Trophoblast cell (in vitro differentiated cells and primary cell): ENCODE measurements around the gene CASP2.

Experiments
- DNase-seq, 2 donors: peaks; one replicate each; pipeline ENCODE4 v3.0.0-alpha.2; 2016
- H2AFZ ChIP-seq: 2 replicates; pipeline ENCODE4 v1.6.1; 2013; ENCODE audit warnings: low read length, moderate library complexity, mild to moderate bottlenecking; ENCODE audit not compliant: insufficient read depth, poor library complexity
- H2AK5ac ChIP-seq: 2 replicates; pipeline ENCODE4 v1.6.1; 2013; ENCODE audit warnings: mild to moderate bottlenecking, low read length
- H2BK120ac ChIP-seq: 2 replicates; pipeline ENCODE4 v1.6.1; 2013; ENCODE audit warnings: low read length, mild to moderate bottlenecking, moderate library complexity; ENCODE audit not compliant: insufficient read depth, poor library complexity
- H2BK12ac ChIP-seq: 2 replicates; pipeline ENCODE4 v1.6.1; 2013; ENCODE audit warnings: mild to moderate bottlenecking, low read length, moderate library complexity
- H2BK5ac ChIP-seq: 2 replicates; pipeline ENCODE4 v1.6.1; 2013; ENCODE audit warnings: low read length, low read depth, moderate library complexity, mild to moderate bottlenecking; ENCODE audit not compliant: poor library complexity
- H3K14ac ChIP-seq: 2 replicates; pipeline ENCODE4 v1.6.1; 2013; ENCODE audit warnings: mild to moderate bottlenecking, low read length
- H3K18ac ChIP-seq: 2 replicates; pipeline ENCODE4 v1.6.1; 2013; ENCODE audit warnings: mild to moderate bottlenecking, low read length
- H3K23ac ChIP-seq: 2 replicates; pipeline ENCODE4 v1.6.1; 2013; ENCODE audit warnings: low read length
- H3K27ac ChIP-seq: 2 replicates; pipeline ENCODE4 v1.5.1; 2013; ENCODE audit warnings: low read depth, mild to moderate bottlenecking, inconsistent platforms, low read length, moderate library complexity
- H3K27me3 ChIP-seq: 2 replicates; pipeline ENCODE4 v1.6.1; 2013; ENCODE audit warnings: inconsistent platforms, mild to moderate bottlenecking, low read length, moderate library complexity; ENCODE audit not compliant: insufficient read depth
- H3K36me3 ChIP-seq, 2 experiments: 1 replicate in 1 of 2; 2 replicates in 1 of 2; pipeline ENCODE4 v1.6.1; 2013; ENCODE audit warnings: low read length in 2 of 2, mild to moderate bottlenecking in 2 of 2, moderate library complexity in 1 of 2; ENCODE audit not compliant: insufficient read depth in 2 of 2, control insufficient read depth in 1 of 2
- H3K4ac ChIP-seq: 2 replicates; pipeline ENCODE4 v1.6.1; 2013; ENCODE audit warnings: low read depth, mild to moderate bottlenecking, low read length, moderate library complexity
- H3K4me1 ChIP-seq, 2 experiments: 1 replicate in 1 of 2; 2 replicates in 1 of 2; pipeline ENCODE4 v1.6.1; 2013; ENCODE audit warnings: low read length in 2 of 2, mild to moderate bottlenecking in 2 of 2, moderate library complexity in 1 of 2; ENCODE audit not compliant: insufficient read depth in 2 of 2, control insufficient read depth in 1 of 2
- H3K4me2 ChIP-seq: 2 replicates; pipeline ENCODE4 v1.6.1; 2013; ENCODE audit warnings: inconsistent platforms, mild to moderate bottlenecking, low read length, moderate library complexity
- H3K4me3 ChIP-seq: 2 replicates; pipeline ENCODE4 v1.5.1; 2013; ENCODE audit warnings: mild to moderate bottlenecking, low read depth, low read length, inconsistent platforms
- H3K79me1 ChIP-seq: one replicate; pipeline ENCODE4 v1.6.1; 2013; ENCODE audit warnings: low read length
- H3K79me2 ChIP-seq: 2 replicates; pipeline ENCODE4 v1.6.1; 2013; ENCODE audit warnings: low read length, mild to moderate bottlenecking; ENCODE audit not compliant: control insufficient read depth, insufficient read depth, poor library complexity
- H3K9ac ChIP-seq: 2 replicates; pipeline ENCODE4 v1.6.1; 2013; ENCODE audit warnings: mild to moderate bottlenecking, low read length
- H3K9me3 ChIP-seq: 2 replicates; pipeline ENCODE4 v1.6.1; 2013; ENCODE audit warnings: low read depth, mild to moderate bottlenecking, control low read depth, inconsistent platforms, low read length; ENCODE audit not compliant: insufficient read depth
- H4K12ac ChIP-seq: 2 replicates; pipeline ENCODE4 v1.6.1; 2013; ENCODE audit warnings: low read depth, mild to moderate bottlenecking, low read length, moderate library complexity
- H4K8ac ChIP-seq: 2 replicates; pipeline ENCODE4 v1.6.1; 2013; ENCODE audit warnings: low read depth, mild to moderate bottlenecking, low read length, moderate library complexity
- H4K91ac ChIP-seq: one replicate; pipeline ENCODE4 v1.6.1; 2013; ENCODE audit warnings: low read depth, mild to moderate bottlenecking, low read length, moderate library complexity
- WGBS: extraction: QIAGEN DNeasy Blood & Tissue Kit; methylation state at CpG from one replicate; pipeline ENCODE4 v1.1.7; 2013; ENCODE audit warnings: missing lambda C conversion rate; ENCODE audit not compliant: insufficient read length, insufficient coverage; ENCODE audit errors: extremely low coverage; 5-methylcytosine and 5-hydroxymethylcytosine counted together

The CASP2 gene

GRCh38 chr7:143252006-143252405, 36.1 kb upstream of the CASP2 start:
- H3K14ac ChIP-seq = no peak overlapping the region
- no peak overlapping the region for H2BK120ac ChIP-seq
- H3K9ac ChIP-seq = no peak overlapping the region
- no peak overlapping the region for H2BK5ac ChIP-seq
- no peak overlapping the region for H4K8ac ChIP-seq
- no peak overlapping the region for H3K23ac ChIP-seq
- peaks cover 2 to 6% of the 10 kb centered on the region in 2 experiments for H3K4me1 ChIP-seq
- no peaks in the 10 kb centered on the region for H3K79me2 ChIP-seq
- no peak overlapping the region for H4K12ac ChIP-seq
- H2BK12ac ChIP-seq = no peak overlapping the region
- no peak overlapping the region for H3K27ac ChIP-seq
- no peak overlapping the region for H3K4me2 ChIP-seq
- no peaks in the 10 kb centered on the region for H3K36me3 ChIP-seq
- no peak overlapping the region for H3K18ac ChIP-seq
- H3K9me3 ChIP-seq = peaks cover 2% of the 10 kb centered on the region
- H3K27me3 ChIP-seq = no peaks in the 10 kb centered on the region
- no CpG with 5 or more reads among the region's 2 CpGs for WGBS
- DNase-seq = no peak
- no peak overlapping the region for H4K91ac ChIP-seq
- no peak overlapping the region for H3K4ac ChIP-seq
- no peak overlapping the region for H2AFZ ChIP-seq
- peaks cover 4% of the 10 kb centered on the region for H3K79me1 ChIP-seq
- H2AK5ac ChIP-seq = no peak overlapping the region
- H3K4me3 ChIP-seq = no peak overlapping the region

- Histone ChIP-seq H2BK12ac (no peak overlapping the region), H3K4ac (no peak overlapping the region), H3K4me3 (no peak overlapping the region), H4K91ac (no peak overlapping the region), H3K18ac (no peak overlapping the region), H3K79me2 (no peaks in the 10 kb centered on the region), H4K8ac (no peak overlapping the region), H2BK5ac (no peak overlapping the region), H3K79me1 (peaks cover 2% of the 10 kb centered on the region), H3K4me1 (no peaks in the 10 kb centered on the region), H3K9me3 (peaks cover 2% of the 10 kb centered on the region), H2AK5ac (no peak overlapping the region), H2AFZ (no peak overlapping the region), H4K12ac (no peak overlapping the region), H3K23ac (no peak overlapping the region), H3K4me2 (no peak overlapping the region), H3K36me3 (no peaks in the 10 kb centered on the region), H3K14ac (no peak overlapping the region), H2BK120ac (no peak overlapping the region), H3K9ac (no peak overlapping the region), H3K27me3 (no peaks in the 10 kb centered on the region), H3K27ac (no peak overlapping the region)
- no peak for DNase-seq
- no CpG with 5 or more reads among the region's 3 CpGs for WGBS
Observed at GRCh38 chr7:143255564-143255963, 32.6 kb upstream of the CASP2 start.

- Histone ChIP-seq H2BK12ac (no peak overlapping the region), H3K4me3 (no peak overlapping the region), H3K9me3 (peaks cover 2% of the 10 kb centered on the region), H3K14ac (no peak overlapping the region), H2BK5ac (no peak overlapping the region), H4K8ac (no peak overlapping the region), H3K79me2 (no peaks in the 10 kb centered on the region), H4K91ac (no peak overlapping the region), H3K4me2 (no peak overlapping the region), H3K9ac (no peak overlapping the region), H3K4me1 (no peaks in the 10 kb centered on the region), H3K79me1 (peaks cover 2% of the 10 kb centered on the region), H3K36me3 (no peaks in the 10 kb centered on the region), H3K27me3 (no peaks in the 10 kb centered on the region), H4K12ac (no peak overlapping the region), H3K23ac (no peak overlapping the region), H2BK120ac (no peak overlapping the region), H3K27ac (no peak overlapping the region), H3K18ac (no peak overlapping the region), H3K4ac (no peak overlapping the region), H2AK5ac (no peak overlapping the region), H2AFZ (no peak overlapping the region)
- no peak for DNase-seq
- WGBS = no CpG with 5 or more reads among the region's 3 CpGs
Observed at GRCh38 chr7:143256325-143256724, 31.8 kb upstream of the CASP2 start.

- Histone ChIP-seq H2BK120ac (no peak overlapping the region), H3K9me3 (peaks cover 2% of the 10 kb centered on the region), H4K91ac (no peak overlapping the region), H2AK5ac (no peak overlapping the region), H2AFZ (no peak overlapping the region), H3K14ac (no peak overlapping the region), H3K18ac (no peak overlapping the region), H3K27ac (no peak overlapping the region), H4K8ac (no peak overlapping the region), H3K79me1 (no peaks in the 10 kb centered on the region), H4K12ac (no peak overlapping the region), H2BK12ac (no peak overlapping the region), H3K23ac (no peak overlapping the region), H3K36me3 (no peaks in the 10 kb centered on the region), H2BK5ac (no peak overlapping the region), H3K4me2 (no peak overlapping the region), H3K9ac (no peak overlapping the region), H3K27me3 (no peaks in the 10 kb centered on the region), H3K4ac (no peak overlapping the region), H3K79me2 (no peaks in the 10 kb centered on the region), H3K4me1 (no peaks in the 10 kb centered on the region), H3K4me3 (no peak overlapping the region)
- WGBS = no CpG with 5 or more reads among the region's 4 CpGs
- DNase-seq = no peak
Observed at GRCh38 chr7:143256932-143257331, 31.2 kb upstream of the CASP2 start.
